Measurements from ENCODE around the gene TMIGD3. TPM values are rescaled to one million over a fixed set of nuclear protein-coding genes. Genes with fewer than 3 reads are reported as not detected.

TMIGD3 gene
- total RNA-seq, 2 donors from 2014 or later: 0.63 to 4.8 TPM

- no peaks in the 10 kb centered on the region for H3K9me3 ChIP-seq
- no peaks in the 10 kb centered on the region for H3K36me3 ChIP-seq
- H3K4me1 ChIP-seq: no peaks in the 10 kb centered on the region
- no peaks in the 10 kb centered on the region for H3K27me3 ChIP-seq
- peak; percentile 57 for DNase-seq (ENCODE audit: low spot score)
- peak overlapping the region in 1 of 2 donors; percentile 48 for H3K27ac ChIP-seq
- TF ChIP-seq CTCF (IDR thresholded peaks at IDR 0.05): no peak
- H3K4me3 ChIP-seq: no peak overlapping the region
Observed at GRCh38 chr1:111491070-111491469, 12.4 kb downstream of the TMIGD3 start.

DNA sequence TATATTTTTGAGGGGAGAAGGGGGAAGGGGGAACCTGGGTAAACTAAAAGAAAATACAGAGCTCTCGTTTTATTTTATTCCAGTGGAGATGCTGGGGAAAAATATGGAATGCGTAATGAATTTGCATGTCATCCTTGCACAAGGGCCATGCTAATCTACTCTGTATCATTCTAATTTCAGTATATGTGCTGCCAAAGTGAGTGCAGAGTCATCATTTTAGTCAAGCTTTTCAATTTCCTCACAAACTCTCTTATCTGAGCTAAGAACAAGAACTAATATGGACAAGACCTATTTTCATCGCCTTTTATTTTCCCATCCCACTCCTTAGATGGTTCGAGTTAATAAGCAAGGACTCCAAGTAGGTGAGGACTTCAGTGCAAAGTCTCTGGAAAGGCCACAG is 13.2 kb downstream of the TMIGD3 start:
- no peak for DNase-seq (ENCODE audit: low spot score)
- Histone ChIP-seq H3K27ac (peak overlapping the region; percentile 42 to 48), H3K27me3 (no peaks in the 10 kb centered on the region), H3K4me3 (no peak overlapping the region), H3K9me3 (no peaks in the 10 kb centered on the region), H3K4me1 (no peaks in the 10 kb centered on the region), H3K36me3 (no peaks in the 10 kb centered on the region)
- no peak for TF ChIP-seq CTCF (IDR thresholded peaks at IDR 0.05)

- Histone ChIP-seq H3K36me3 (no peaks in the 10 kb centered on the region), H3K27me3 (no peaks in the 10 kb centered on the region), H3K9me3 (no peaks in the 10 kb centered on the region), H3K4me1 (no peaks in the 10 kb centered on the region), H3K27ac (peak overlapping the region; percentile 15 to 58), H3K4me3 (no peak overlapping the region)
- DNase-seq (ENCODE audit: low spot score): peak; percentile 60
- no peak for TF ChIP-seq CTCF (IDR thresholded peaks at IDR 0.05)
Observed at GRCh38 chr1:111489604-111490003, 13.8 kb downstream of the TMIGD3 start.

- no peaks in the 10 kb centered on the region for H3K9me3 ChIP-seq
- no peak for DNase-seq (ENCODE audit: low spot score)
- H3K27ac ChIP-seq: peak overlapping the region in 1 of 2 donors; percentile 58
- no peak overlapping the region for H3K4me3 ChIP-seq
- TF ChIP-seq CTCF (IDR thresholded peaks at IDR 0.05): no peak
- peaks cover 0 to 5% of the 10 kb centered on the region in 2 donors for H3K4me1 ChIP-seq
- H3K27me3 ChIP-seq: no peaks in the 10 kb centered on the region
- no peaks in the 10 kb centered on the region for H3K36me3 ChIP-seq
Observed at GRCh38 chr1:111488669-111489068, 14.8 kb downstream of the TMIGD3 start.

DNA sequence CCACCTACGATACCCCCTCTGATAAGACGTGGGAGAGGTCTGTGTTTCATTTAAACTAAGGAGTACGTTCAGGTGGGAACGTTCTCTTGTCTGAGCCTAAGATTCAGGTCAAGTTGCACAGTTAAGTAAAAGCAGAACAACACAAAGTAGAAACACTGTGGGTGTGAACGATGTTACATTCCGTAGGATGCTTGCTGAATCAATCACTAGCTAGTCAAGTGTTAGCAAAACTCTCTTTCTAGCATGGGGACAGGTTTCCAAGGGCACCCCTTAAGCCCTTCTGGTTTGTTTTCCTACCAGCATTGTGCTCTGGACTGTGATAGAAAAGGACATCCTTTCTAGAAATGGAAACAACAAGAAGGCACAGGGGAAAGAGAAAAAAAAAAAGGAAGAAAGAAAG is 16.3 kb downstream of the TMIGD3 start:
- Histone ChIP-seq H3K4me1 (peaks cover 0 to 9% of the 10 kb centered on the region in 2 donors), H3K36me3 (no peaks in the 10 kb centered on the region), H3K4me3 (no peak overlapping the region), H3K27me3 (no peaks in the 10 kb centered on the region), H3K9me3 (no peaks in the 10 kb centered on the region), H3K27ac (no peak overlapping the region)
- DNase-seq (ENCODE audit: low spot score): no peak
- TF ChIP-seq CTCF (IDR thresholded peaks at IDR 0.05): no peak

DNA sequence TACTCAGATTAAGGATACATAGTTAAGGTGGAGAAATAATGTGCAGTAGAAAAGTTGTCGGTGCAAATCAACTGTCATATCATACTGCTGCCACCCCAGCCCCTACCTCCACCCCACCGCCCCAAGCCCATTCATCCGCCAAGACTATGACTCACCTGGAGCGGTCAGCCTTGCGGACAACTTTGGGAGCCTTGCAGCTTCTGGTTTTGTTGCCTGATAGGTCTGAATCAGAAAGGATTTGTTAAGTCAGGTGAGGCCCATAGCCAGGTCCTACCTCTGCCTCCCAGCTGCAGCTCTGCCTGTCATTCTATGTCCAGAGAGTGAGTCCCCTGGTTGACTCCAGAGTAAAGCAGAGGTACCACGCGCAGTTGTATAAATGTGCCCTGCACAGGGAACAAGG is 17.0 kb downstream of the TMIGD3 start:
- DNase-seq (ENCODE audit: low spot score): no peak
- H3K4me3 ChIP-seq: no peak overlapping the region
- H3K9me3 ChIP-seq: no peaks in the 10 kb centered on the region
- no peaks in the 10 kb centered on the region for H3K27me3 ChIP-seq
- H3K4me1 ChIP-seq: peaks cover 0 to 14% of the 10 kb centered on the region in 2 donors
- no peak for TF ChIP-seq CTCF (IDR thresholded peaks at IDR 0.05)
- no peak overlapping the region for H3K27ac ChIP-seq
- H3K36me3 ChIP-seq: no peaks in the 10 kb centered on the region

Measured in right atrium auricular region (tissue), 2 donors.